Endothelial cell of umbilical vein (primary cell): Measurements from ENCODE around the gene CLEC16A. TPM values are rescaled to one million over a fixed set of nuclear protein-coding genes. Genes with fewer than 3 reads are reported as not detected.
A peak's percentile ranks its signal among the peaks of the same experiment; 100 is the strongest.

Experiments
- BruUV-seq: library from RNA; stranded (reverse); fragments of 400-500 nt; replicated peaks from 2 replicates; lab custom pipeline; 2021; lab: Mats Ljungman, UMichigan
- CTCF ChIA-PET: fragments of 300-600, 350-600 bp; sonication (Branson Sonifier 250); formaldehyde crosslinking; loops from one replicate; lab custom pipeline; 2021; ENCODE audit warnings: antibody characterized with exemption, inconsistent platforms; lab: Charles Lee
- POLR2A ChIA-PET: fragments of 300-600, 350-600 bp; sonication (Branson Sonifier 250); formaldehyde crosslinking; loops from one replicate; lab custom pipeline; 2021; ENCODE audit warnings: antibody characterized with exemption, inconsistent platforms; lab: Charles Lee
- DNase-seq: peaks from one replicate; pipeline ENCODE4 v3.0.0-alpha.2; 2011; ENCODE audit warnings: low read depth, low spot score
- FAIRE-seq: peaks from 2 replicates; lab custom pipeline; 2011; peaks lifted over from hg19 to GRCh38; lab: Jason Lieb, UNC
- H2AFZ ChIP-seq: 2 replicates; pipeline ENCODE4 v1.6.0; 2012; ENCODE audit warnings: low read depth, low read length, control low read depth, inconsistent platforms
- H3K27ac ChIP-seq: 2 replicates; pipeline ENCODE4 v1.5.1; 2011; ENCODE audit warnings: low read depth, mild to moderate bottlenecking, control low read depth, low read length, moderate library complexity; ENCODE audit not compliant: insufficient read depth
- H3K27me3 ChIP-seq, 2 experiments: 2 replicates each; pipeline versions ENCODE4 v1.6.0 to v1.6.1; 2011; ENCODE audit warnings: low read length in 2 of 2, mixed read lengths in 1 of 2; ENCODE audit not compliant: control insufficient read depth in 2 of 2, insufficient read depth in 2 of 2
- H3K36me3 ChIP-seq, 2 experiments: 2 replicates in 1 of 2; 3 replicates in 1 of 2; pipeline ENCODE4 v1.5.1; 2011; ENCODE audit warnings: low read length in 2 of 2, mild to moderate bottlenecking in 1 of 2, moderate library complexity in 1 of 2; ENCODE audit not compliant: control insufficient read depth in 2 of 2, insufficient read depth in 2 of 2; ENCODE audit errors: extremely low read depth in 1 of 2
- H3K4me1 ChIP-seq: 3 replicates; pipeline ENCODE4 v1.5.1; 2011; ENCODE audit warnings: mild to moderate bottlenecking, low read length; ENCODE audit not compliant: control insufficient read depth, insufficient read depth; ENCODE audit errors: extremely low read depth
- H3K4me2 ChIP-seq: 2 replicates; pipeline ENCODE4 v1.6.1; 2011; ENCODE audit warnings: low read length, control low read depth, mixed read lengths; ENCODE audit not compliant: insufficient read depth
- H3K4me3 ChIP-seq, 3 experiments: fragments of 200-600 bp in 1 of 3; sonication (generic), shearing (Covaris generic) in 1 of 3; replicated peaks in 1 of 3; 2 replicates each; pipeline ENCODE4 v1.5.1; 2011 to 2016; ENCODE audit warnings: control low read depth in 3 of 3, low read length in 3 of 3, mild to moderate bottlenecking in 2 of 3, inconsistent platforms in 1 of 3, low read depth in 1 of 3, moderate library complexity in 1 of 3; ENCODE audit not compliant: insufficient read depth in 1 of 3
- H3K79me2 ChIP-seq: 2 replicates; pipeline ENCODE4 v1.6.0; 2012; ENCODE audit warnings: low read length, inconsistent platforms; ENCODE audit not compliant: control insufficient read depth, insufficient read depth
- H3K9ac ChIP-seq: replicated peaks from 2 replicates; pipeline ENCODE3; 2011; ENCODE audit warnings: low read length, control low read depth; ENCODE audit not compliant: insufficient read depth; ENCODE audit errors: extremely low read depth
- H3K9me1 ChIP-seq: replicated peaks from 3 replicates; pipeline ENCODE4 v1.6.0; 2011; ENCODE audit warnings: mild to moderate bottlenecking, low read length; ENCODE audit not compliant: control insufficient read depth, insufficient read depth; ENCODE audit errors: extremely low read depth
- H3K9me3 ChIP-seq: replicated peaks from 2 replicates; pipeline ENCODE4 v1.5.1; 2012; ENCODE audit warnings: low read length, inconsistent platforms; ENCODE audit not compliant: control insufficient read depth, insufficient read depth
- H4K20me1 ChIP-seq: replicated peaks from 2 replicates; pipeline ENCODE3; 2011; ENCODE audit warnings: mild to moderate bottlenecking, low read length; ENCODE audit not compliant: control insufficient read depth, insufficient read depth; ENCODE audit errors: extremely low read depth
- EZH2 ChIP-seq: IDR thresholded peaks from 2 replicates; pipeline ENCODE4 v1.6.1; 2012; ENCODE audit warnings: borderline replicate concordance, low read depth, mild to moderate bottlenecking, moderate library complexity, low read length, inconsistent platforms; ENCODE audit not compliant: severe bottlenecking
- FOS ChIP-seq: IDR thresholded peaks from 2 replicates; pipeline ENCODE4 v1.6.1; 2011; ENCODE audit warnings: mild to moderate bottlenecking, low read length, moderate library complexity, borderline replicate concordance; ENCODE audit not compliant: insufficient read depth
- GATA2 ChIP-seq: IDR thresholded peaks from 2 replicates; pipeline ENCODE4 v1.7.0; 2011; ENCODE audit warnings: low read depth, mild to moderate bottlenecking, moderate library complexity, mixed read lengths, low read length; ENCODE audit not compliant: insufficient read length, insufficient read depth
- JUN ChIP-seq: IDR thresholded peaks from 2 replicates; pipeline ENCODE4 v1.6.1; 2011; ENCODE audit warnings: borderline replicate concordance, low read depth; ENCODE audit not compliant: insufficient read length, insufficient read depth
- MYC ChIP-seq: IDR thresholded peaks from one replicate; pipeline ENCODE4 v1.6.1; 2011; ENCODE audit warnings: mild to moderate bottlenecking, low read depth, low read length
- POLR2A ChIP-seq: IDR thresholded peaks from 2 replicates; pipeline ENCODE4 v1.6.1; 2012; ENCODE audit warnings: low read depth, mild to moderate bottlenecking, control low read depth, low read length
- POLR2AphosphoS5 ChIP-seq: IDR thresholded peaks from 2 replicates; pipeline ENCODE4 v1.6.1; 2012; ENCODE audit warnings: low read depth, mild to moderate bottlenecking, control low read depth, low read length, moderate library complexity; ENCODE audit not compliant: insufficient read depth
- dilution Hi-C: fragments of 300-500 bp; cut with MboI; formaldehyde crosslinking; loops from one replicate; pipeline ENCODE4 v1.15.0; 2019; ENCODE audit warnings: low sequenced_read_pairs; ENCODE audit not compliant: extremely low pct_ligation_motif_present
- intact Hi-C: fragments of 100-400 bp; cut with micrococcal nuclease; formaldehyde crosslinking; loops from one replicate; pipeline ENCODE4 v1.10.0; 2022
- polyA plus RNA-seq, 4 experiments: library from polyadenylated mRNA; depleted of rRNA in 3 of 4; stranded (reverse) in 3 of 4; unstranded in 1 of 4; fragments of >200 nt; gene quantifications; 2 replicates each; pipeline versions ENCODE4 v1.2.1 to v1.2.3, GENCODE V29; 2011 to 2012; ENCODE audit warnings: missing spikeins in 1 of 4
- total RNA-seq: library from RNA; stranded (reverse); gene quantifications from 2 replicates; pipeline ENCODE4 v1.2.3, GENCODE V29; 2021
- TF ChIP-seq, protein P1 (sequence below), 2 donors: IDR thresholded peaks; 1 replicate in 1 of 2; 2 replicates in 1 of 2; pipeline ENCODE4 v1.5.1; 2011; ENCODE audit warnings: low read length in 2 of 2, mild to moderate bottlenecking in 2 of 2, moderate library complexity in 2 of 2, control low read depth in 1 of 2, inconsistent platforms in 1 of 2, low read depth in 1 of 2; ENCODE audit not compliant: insufficient read depth in 1 of 2; ENCODE audit errors: extremely low read depth in 1 of 2

CLEC16A gene
- total and polyA plus RNA-seq, 2 donors (not counting 3 experiments of a cell fraction or from before 2014, with no cell fraction given) = 11.4 to 23.3 TPM

DNA sequence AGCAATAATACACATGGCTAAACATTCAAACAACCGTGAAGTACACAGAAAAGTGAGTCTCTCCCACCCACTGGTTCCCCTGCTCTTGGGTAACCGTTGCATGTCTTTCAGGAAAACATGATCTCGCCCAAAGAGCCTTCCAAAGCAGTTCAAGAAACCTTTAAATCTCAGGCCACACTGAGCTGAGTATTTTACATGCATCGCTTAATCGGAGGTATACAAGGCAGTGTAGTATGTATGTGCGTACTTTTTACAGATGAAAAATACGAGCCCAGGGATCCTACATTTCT, 1.4 kb upstream of the CLEC16A start:
- no TSS peak for BruUV-seq
- FAIRE-seq = no peak
- peak overlapping the region; percentile 80 for H3K4me2 ChIP-seq
- CTCF ChIA-PET = no interaction called here
- no peaks in the 10 kb centered on the region for H3K9me1 ChIP-seq
- dilution Hi-C loops (no loop called here), intact Hi-C loops (loop anchor here (10.0 kb wide), 1 partner anchor 558 kb away; the partner anchor contains the start of gene ATF7IP2)
- peaks cover 53% of the 10 kb centered on the region for H3K79me2 ChIP-seq
- peak overlapping the region in 1 of 3 experiments; percentile 68 for H3K4me3 ChIP-seq
- H2AFZ ChIP-seq = no peak overlapping the region
- H3K27me3 ChIP-seq = no peaks in the 10 kb centered on the region
- H3K27ac ChIP-seq = no peak overlapping the region
- no peak overlapping the region for H3K9ac ChIP-seq
- TF ChIP-seq JUN (no peak), POLR2A (no peak), EZH2 (no peak)
- H4K20me1 ChIP-seq = no peaks in the 10 kb centered on the region
- H3K36me3 ChIP-seq = no peaks in the 10 kb centered on the region
- peaks cover 50% of the 10 kb centered on the region for H3K4me1 ChIP-seq
- DNase-seq = no peak
- no peaks in the 10 kb centered on the region for H3K9me3 ChIP-seq
- POLR2A ChIA-PET = no interaction called here

DNA sequence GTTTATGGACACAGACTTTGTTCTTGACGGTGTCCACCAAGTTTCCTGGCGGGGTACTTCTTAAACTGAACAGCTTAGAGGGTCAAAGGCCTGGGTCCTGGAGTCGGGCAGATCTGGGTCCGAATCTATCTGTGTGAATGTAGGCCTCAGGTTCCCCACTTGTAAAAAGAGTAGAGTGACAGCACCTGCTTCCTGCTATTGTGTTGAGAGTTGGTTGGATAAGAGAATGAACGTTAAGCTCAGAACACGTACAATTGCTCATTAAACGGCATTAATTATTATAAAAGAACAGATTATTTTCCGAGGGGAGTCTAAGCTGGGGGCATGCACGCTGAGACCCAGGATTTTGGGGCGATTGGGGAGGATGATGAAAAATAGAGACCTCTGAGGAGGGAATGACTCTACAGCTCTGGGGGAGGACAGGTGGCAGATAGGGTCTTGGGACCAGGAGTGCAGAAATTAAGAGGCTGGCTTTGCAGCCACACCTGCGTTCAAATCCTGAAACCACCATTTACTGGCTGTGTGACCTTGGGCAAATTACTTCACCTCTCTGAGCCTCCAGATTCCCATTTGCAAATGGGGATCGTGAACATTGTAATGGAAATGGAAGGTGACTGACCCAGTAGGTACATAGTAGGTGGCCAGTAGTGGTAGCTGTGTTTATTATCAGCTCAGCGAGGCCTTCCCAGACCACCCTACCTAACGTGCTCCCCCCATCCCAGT, 862 bp downstream of the CLEC16A start:
- no peak for TF ChIP-seq GATA2
- TF ChIP-seq JUN = no peak
- TF ChIP-seq FOS = no peak
- no peak for TF ChIP-seq POLR2AphosphoS5
- TF ChIP-seq POLR2A = no peak
- TF ChIP-seq EZH2 = no peak
- TF ChIP-seq MYC = no peak
- TF ChIP-seq, protein P1, sequence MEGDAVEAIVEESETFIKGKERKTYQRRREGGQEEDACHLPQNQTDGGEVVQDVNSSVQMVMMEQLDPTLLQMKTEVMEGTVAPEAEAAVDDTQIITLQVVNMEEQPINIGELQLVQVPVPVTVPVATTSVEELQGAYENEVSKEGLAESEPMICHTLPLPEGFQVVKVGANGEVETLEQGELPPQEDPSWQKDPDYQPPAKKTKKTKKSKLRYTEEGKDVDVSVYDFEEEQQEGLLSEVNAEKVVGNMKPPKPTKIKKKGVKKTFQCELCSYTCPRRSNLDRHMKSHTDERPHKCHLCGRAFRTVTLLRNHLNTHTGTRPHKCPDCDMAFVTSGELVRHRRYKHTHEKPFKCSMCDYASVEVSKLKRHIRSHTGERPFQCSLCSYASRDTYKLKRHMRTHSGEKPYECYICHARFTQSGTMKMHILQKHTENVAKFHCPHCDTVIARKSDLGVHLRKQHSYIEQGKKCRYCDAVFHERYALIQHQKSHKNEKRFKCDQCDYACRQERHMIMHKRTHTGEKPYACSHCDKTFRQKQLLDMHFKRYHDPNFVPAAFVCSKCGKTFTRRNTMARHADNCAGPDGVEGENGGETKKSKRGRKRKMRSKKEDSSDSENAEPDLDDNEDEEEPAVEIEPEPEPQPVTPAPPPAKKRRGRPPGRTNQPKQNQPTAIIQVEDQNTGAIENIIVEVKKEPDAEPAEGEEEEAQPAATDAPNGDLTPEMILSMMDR (IDR thresholded peaks at IDR 0.05; ENCODE audit: extremely low read depth in 1 of 2, insufficient read depth in 1 of 2, low read depth in 1 of 2, low read length in 2 of 2) = no peak
- Histone ChIP-seq H3K36me3 (no peaks in the 10 kb centered on the region), H3K79me2 (peaks cover 33% of the 10 kb centered on the region), H3K4me1 (peaks cover 28% of the 10 kb centered on the region), H3K9me1 (no peaks in the 10 kb centered on the region), H3K27ac (peak overlapping the region; percentile 57), H3K27me3 (no peaks in the 10 kb centered on the region), H3K4me3 (peak overlapping the region; percentile 65 to 92 (median 80)), H4K20me1 (no peaks in the 10 kb centered on the region), H2AFZ (peak overlapping the region; percentile 87), H3K9me3 (no peaks in the 10 kb centered on the region), H3K9ac (peak overlapping the region; percentile 67), H3K4me2 (peak overlapping the region; percentile 79)
- dilution Hi-C loops = no loop called here
- FAIRE-seq = peak; percentile 28
- DNase-seq = peak; percentile 24
- TSS peak; percentile 33 for BruUV-seq
- intact Hi-C loops = loop anchor here (10.0 kb wide), 1 partner anchor 560 kb away; the partner anchor contains the start of gene ATF7IP2
- CTCF ChIA-PET = interaction anchor here (1.0 to 2.0 kb wide), 5 partner anchors 9 to 427 kb away, joined by 3 to 20 read pairs (median 4); partner anchors contain the start of gene SOCS1
- POLR2A ChIA-PET = interaction anchor here (0.7 to 0.8 kb wide), 2 partner anchors 9 to 311 kb away, joined by 3 read pairs; partner anchors contain the start of gene SOCS1
